ENCODE measurements around the gene IL34.

IL34 gene

GRCh38 chr16:70646260-70647241 lies at the start of gene IL34:
TSS of gene IL34 (plus strand) at chr16:70646559. CDS start at chr16:70646948, 389 bp downstream.
- DNase-seq (ENCODE audit: low spot score): peak; percentile 75
- H3K27ac ChIP-seq: peak within 1 kb of the TSS; percentile 25 to 79
- TF ChIP-seq CTCF (IDR thresholded peaks at IDR 0.05): no peak
- H3K4me3 ChIP-seq: peak within 1 kb of the TSS; percentile 48

GRCh38 chr16:70597135-70597835 lies 49.1 kb upstream of the IL34 start:
- no peak for TF ChIP-seq CTCF (IDR thresholded peaks at IDR 0.05)
- no peak for DNase-seq (ENCODE audit: low spot score)
- Histone ChIP-seq H3K4me3 (no peak overlapping the region), H3K27ac (no peak overlapping the region)

- no peak for TF ChIP-seq CTCF (IDR thresholded peaks at IDR 0.05)
- Histone ChIP-seq H3K4me3 (no peak overlapping the region), H3K27ac (no peak overlapping the region)
- DNase-seq (ENCODE audit: low spot score): no peak
These were observed 47.3 kb upstream of the IL34 start for GRCh38 chr16:70598937-70599503.

GRCh38 chr16:70600730-70601129 lies 45.6 kb upstream of the IL34 start:
- Histone ChIP-seq H3K4me3 (no peak overlapping the region), H3K27ac (no peak overlapping the region)
- TF ChIP-seq CTCF (IDR thresholded peaks at IDR 0.05): no peak

GRCh38 chr16:70601576-70602575 lies 44.5 kb upstream of the IL34 start:
- DNase-seq (ENCODE audit: low spot score): no peak
- no peak overlapping the region for H3K27ac ChIP-seq
- no peak overlapping the region for H3K4me3 ChIP-seq
- no peak for TF ChIP-seq CTCF (IDR thresholded peaks at IDR 0.05)

More at GRCh38 chr16:70600730-70601129, 45.6 kb upstream of the IL34 start:
- no peak for DNase-seq (ENCODE audit: low spot score)

- TF ChIP-seq CTCF (IDR thresholded peaks at IDR 0.05): no peak
These were observed 43.5 kb upstream of the IL34 start for GRCh38 chr16:70602831-70603230.

More at GRCh38 chr16:70602831-70603230, 43.5 kb upstream of the IL34 start:
- DNase-seq (ENCODE audit: low spot score): no peak
- Histone ChIP-seq H3K4me3 (no peak overlapping the region), H3K27ac (no peak overlapping the region)
